ENCODE measurements around the gene GPR142.
A peak's percentile ranks its signal among the peaks of the same experiment; 100 is the strongest.

Gene GPR142

DNA sequence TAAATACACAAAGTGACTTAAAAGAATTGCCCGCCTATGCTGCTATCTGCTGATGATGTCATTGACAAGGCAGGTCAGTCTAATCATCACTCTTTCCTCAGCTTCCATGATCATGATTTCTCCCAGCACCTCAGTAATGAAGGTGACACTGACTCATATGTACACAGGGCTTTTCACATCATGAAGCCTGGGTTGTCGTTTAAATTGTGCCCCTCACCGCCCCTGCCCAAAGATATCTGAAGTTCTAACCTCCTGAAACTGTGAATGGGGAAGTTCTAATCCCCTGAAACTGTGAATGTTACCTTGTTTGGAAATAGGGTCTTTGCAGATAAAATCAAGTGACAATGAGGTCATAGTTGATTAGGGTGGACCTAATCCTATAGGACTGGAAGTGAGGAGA lies 47.2 kb downstream of the GPR142 start:
- 91% methylated on average over 3 of the region's 3 CpGs for WGBS
- no peak overlapping the region for H2BK5ac ChIP-seq (ENCODE audit: low read depth, low read length, poor library complexity, severe bottlenecking)
- H3K27me3 ChIP-seq (ENCODE audit: control insufficient read depth in 1 of 2, insufficient read depth in 1 of 2, low read length in 2 of 2): peaks cover 0 to 12% of the 10 kb centered on the region in 2 experiments
- H3K23ac ChIP-seq (ENCODE audit: low read length in 2 of 2): no peak overlapping the region
- H3K9me3 ChIP-seq (ENCODE audit: control insufficient read depth, low read length): peaks cover 3% of the 10 kb centered on the region
- H2BK120ac ChIP-seq (ENCODE audit: low read depth, low read length): no peak overlapping the region
- H3K4me1 ChIP-seq (ENCODE audit: control insufficient read depth, insufficient read depth, low read depth, low read length): peaks cover 21% of the 10 kb centered on the region
- no peak overlapping the region for H3K4ac ChIP-seq (ENCODE audit: low read depth in 1 of 2, low read length in 2 of 2)
- no peak overlapping the region for H2BK15ac ChIP-seq (ENCODE audit: low read depth, poor library complexity, severe bottlenecking)
- no peak overlapping the region for H3K14ac ChIP-seq (ENCODE audit: low read length in 2 of 2)
- H2BK12ac ChIP-seq (ENCODE audit: low read length in 2 of 2): no peak overlapping the region
- H3K4me3 ChIP-seq (ENCODE audit: insufficient read depth in 1 of 2, low read depth in 1 of 2, low read length in 2 of 2): no peak overlapping the region
- H2AFZ ChIP-seq (ENCODE audit: low read depth, low read length): no peak overlapping the region
- no peak overlapping the region for H2AK5ac ChIP-seq (ENCODE audit: low read length, severe bottlenecking)
- no peak overlapping the region for H3K18ac ChIP-seq (ENCODE audit: low read depth in 1 of 2, low read length in 2 of 2)
- no peaks in the 10 kb centered on the region for H3K79me1 ChIP-seq (replicated peaks; ENCODE audit: low read length, poor library complexity, severe bottlenecking)
- H4K91ac ChIP-seq (ENCODE audit: low read length): no peak overlapping the region
- no peak overlapping the region for H3K9ac ChIP-seq (ENCODE audit: low read length)
- H3K27ac ChIP-seq (ENCODE audit: low read length, poor library complexity, severe bottlenecking): no peak overlapping the region
- no peak for DNase-seq
- no peak overlapping the region for H4K8ac ChIP-seq (ENCODE audit: low read length)
- no peaks in the 10 kb centered on the region for H3K36me3 ChIP-seq (ENCODE audit: control insufficient read depth in 1 of 2, insufficient read depth in 2 of 2, low read depth in 1 of 2, low read length in 2 of 2)
- no peak overlapping the region for H3K4me2 ChIP-seq (ENCODE audit: low read length, poor library complexity, severe bottlenecking)

DNA sequence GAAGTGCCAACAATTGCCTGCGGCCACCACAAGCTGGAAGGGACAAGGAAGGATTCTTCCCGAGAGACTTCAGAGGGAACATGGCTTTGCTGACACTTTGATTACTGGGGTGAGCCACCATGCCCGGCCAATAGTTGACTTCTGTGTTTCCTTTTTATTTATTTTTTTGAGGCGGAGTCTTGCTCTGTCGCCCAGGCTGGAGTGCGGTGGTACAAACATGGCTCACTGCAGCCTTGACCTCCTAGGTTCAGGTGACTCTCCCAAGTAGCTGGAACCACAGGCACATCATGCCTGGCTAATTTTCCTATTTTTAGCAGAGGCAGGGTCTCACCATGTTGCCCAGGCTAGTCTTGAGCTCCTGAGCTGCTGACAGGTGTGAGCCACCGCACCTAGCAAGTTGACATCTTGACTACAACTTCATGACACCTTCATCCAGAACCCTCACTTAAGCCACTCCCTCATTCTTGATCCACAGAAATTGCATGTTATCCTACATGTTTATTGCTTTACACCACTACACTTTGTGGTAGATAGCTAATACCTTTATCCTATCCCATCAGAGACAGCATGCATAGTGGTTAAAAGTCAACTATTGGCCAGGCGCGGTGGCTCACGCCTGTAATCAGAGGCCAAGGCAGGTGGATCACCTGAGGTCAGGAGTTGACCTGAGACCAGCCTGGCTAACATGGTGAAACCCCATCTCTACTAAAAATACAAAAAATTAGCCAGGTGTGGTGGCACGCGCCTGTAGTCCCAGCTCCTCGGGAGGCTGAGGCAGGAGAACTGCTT lies 48.5 kb downstream of the GPR142 start:
- Histone ChIP-seq H3K18ac (ENCODE audit: low read depth in 1 of 2, low read length in 2 of 2) (no peak overlapping the region), H2BK5ac (ENCODE audit: low read depth, low read length, poor library complexity, severe bottlenecking) (no peak overlapping the region), H4K8ac (ENCODE audit: low read length) (no peak overlapping the region), H3K9ac (ENCODE audit: low read length) (no peak overlapping the region), H3K79me1 (replicated peaks; ENCODE audit: low read length, poor library complexity, severe bottlenecking) (no peaks in the 10 kb centered on the region), H4K91ac (ENCODE audit: low read length) (no peak overlapping the region), H2AK5ac (ENCODE audit: low read length, severe bottlenecking) (no peak overlapping the region), H3K27me3 (ENCODE audit: control insufficient read depth in 1 of 2, insufficient read depth in 1 of 2, low read length in 2 of 2) (peaks cover 0 to 8% of the 10 kb centered on the region in 2 experiments), H3K4me1 (ENCODE audit: control insufficient read depth, insufficient read depth, low read depth, low read length) (peaks cover 13% of the 10 kb centered on the region), H3K4ac (ENCODE audit: low read depth in 1 of 2, low read length in 2 of 2) (no peak overlapping the region), H3K9me3 (ENCODE audit: control insufficient read depth, low read length) (peaks cover 2% of the 10 kb centered on the region), H3K27ac (ENCODE audit: low read length, poor library complexity, severe bottlenecking) (no peak overlapping the region), H2AFZ (ENCODE audit: low read depth, low read length) (no peak overlapping the region), H2BK15ac (ENCODE audit: low read depth, poor library complexity, severe bottlenecking) (no peak overlapping the region), H3K23ac (ENCODE audit: low read length in 2 of 2) (no peak overlapping the region), H2BK12ac (ENCODE audit: low read length in 2 of 2) (no peak overlapping the region), H3K4me2 (ENCODE audit: low read length, poor library complexity, severe bottlenecking) (no peak overlapping the region), H3K4me3 (ENCODE audit: insufficient read depth in 1 of 2, low read depth in 1 of 2, low read length in 2 of 2) (no peak overlapping the region), H3K36me3 (ENCODE audit: control insufficient read depth in 1 of 2, insufficient read depth in 2 of 2, low read depth in 1 of 2, low read length in 2 of 2) (no peaks in the 10 kb centered on the region), H3K14ac (ENCODE audit: low read length in 2 of 2) (no peak overlapping the region), H2BK120ac (ENCODE audit: low read depth, low read length) (no peak overlapping the region)
- WGBS: 94% methylated on average over 13 of the region's 13 CpGs
- DNase-seq: no peak

DNA sequence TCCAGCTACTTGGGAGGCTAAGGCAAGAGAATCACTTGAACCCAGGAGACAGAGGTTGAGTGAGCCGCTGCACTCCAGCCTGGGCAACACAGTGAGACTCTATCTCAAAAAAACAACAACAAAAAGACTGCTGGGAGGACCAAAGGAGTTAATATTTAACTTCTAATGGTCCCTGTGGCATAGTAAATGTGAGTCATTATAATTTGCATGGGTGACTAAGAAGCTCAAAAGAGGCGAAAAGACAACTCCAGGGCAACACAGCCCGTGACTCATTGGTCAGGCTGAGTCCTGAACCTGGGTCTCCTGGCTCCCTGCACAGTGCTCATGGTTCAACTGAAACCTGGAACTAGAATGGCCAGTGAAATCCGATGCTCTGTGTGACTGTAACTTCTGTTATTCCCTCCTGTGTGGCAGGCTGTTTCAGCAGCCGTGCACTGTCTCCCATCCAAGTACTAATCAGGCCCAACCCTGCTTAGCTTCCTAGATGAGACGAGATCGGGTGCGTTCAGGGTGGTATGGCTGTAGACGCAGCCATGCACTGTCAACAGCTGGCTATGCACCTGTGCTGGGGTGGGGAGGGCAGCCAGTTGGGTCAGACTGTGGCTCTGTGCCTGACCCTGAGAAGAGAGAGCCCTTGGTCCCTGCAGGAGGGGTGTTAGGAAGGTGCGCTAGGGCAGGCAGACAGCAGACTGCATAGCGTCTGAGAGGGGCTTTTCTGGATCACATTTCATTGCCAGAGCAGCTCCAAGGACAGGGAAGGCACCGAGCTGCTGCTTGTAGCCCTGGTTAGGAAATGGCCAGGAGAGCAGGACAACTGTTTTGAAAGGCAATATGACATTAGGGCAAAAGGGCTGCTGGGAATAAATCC lies 50.1 kb downstream of the GPR142 start:
- Histone ChIP-seq H2BK5ac (ENCODE audit: low read depth, low read length, poor library complexity, severe bottlenecking) (no peak overlapping the region), H3K36me3 (ENCODE audit: control insufficient read depth in 1 of 2, insufficient read depth in 2 of 2, low read depth in 1 of 2, low read length in 2 of 2) (no peaks in the 10 kb centered on the region), H3K4ac (ENCODE audit: low read depth in 1 of 2, low read length in 2 of 2) (peak overlapping the region in 1 of 2 experiments; percentile 13), H2BK15ac (ENCODE audit: low read depth, poor library complexity, severe bottlenecking) (no peak overlapping the region), H3K18ac (ENCODE audit: low read depth in 1 of 2, low read length in 2 of 2) (no peak overlapping the region), H3K9ac (ENCODE audit: low read length) (peak overlapping the region; percentile 49), H3K4me2 (ENCODE audit: low read length, poor library complexity, severe bottlenecking) (no peak overlapping the region), H4K8ac (ENCODE audit: low read length) (no peak overlapping the region), H2BK12ac (ENCODE audit: low read length in 2 of 2) (no peak overlapping the region), H3K4me3 (ENCODE audit: insufficient read depth in 1 of 2, low read depth in 1 of 2, low read length in 2 of 2) (peak overlapping the region in 1 of 2 experiments; percentile 14), H2AFZ (ENCODE audit: low read depth, low read length) (no peak overlapping the region), H4K91ac (ENCODE audit: low read length) (no peak overlapping the region), H2AK5ac (ENCODE audit: low read length, severe bottlenecking) (peak overlapping the region; percentile 10), H3K27me3 (ENCODE audit: control insufficient read depth in 1 of 2, insufficient read depth in 1 of 2, low read length in 2 of 2) (peaks cover 0 to 3% of the 10 kb centered on the region in 2 experiments), H3K23ac (ENCODE audit: low read length in 2 of 2) (no peak overlapping the region), H3K14ac (ENCODE audit: low read length in 2 of 2) (no peak overlapping the region), H3K4me1 (ENCODE audit: control insufficient read depth, insufficient read depth, low read depth, low read length) (peaks cover 13% of the 10 kb centered on the region), H3K79me1 (replicated peaks; ENCODE audit: low read length, poor library complexity, severe bottlenecking) (no peaks in the 10 kb centered on the region), H3K27ac (ENCODE audit: low read length, poor library complexity, severe bottlenecking) (no peak overlapping the region), H3K9me3 (ENCODE audit: control insufficient read depth, low read length) (no peaks in the 10 kb centered on the region), H2BK120ac (ENCODE audit: low read depth, low read length) (no peak overlapping the region)
- 59% methylated on average over 11 of the region's 12 CpGs for WGBS
- DNase-seq: peak; percentile 51

DNA sequence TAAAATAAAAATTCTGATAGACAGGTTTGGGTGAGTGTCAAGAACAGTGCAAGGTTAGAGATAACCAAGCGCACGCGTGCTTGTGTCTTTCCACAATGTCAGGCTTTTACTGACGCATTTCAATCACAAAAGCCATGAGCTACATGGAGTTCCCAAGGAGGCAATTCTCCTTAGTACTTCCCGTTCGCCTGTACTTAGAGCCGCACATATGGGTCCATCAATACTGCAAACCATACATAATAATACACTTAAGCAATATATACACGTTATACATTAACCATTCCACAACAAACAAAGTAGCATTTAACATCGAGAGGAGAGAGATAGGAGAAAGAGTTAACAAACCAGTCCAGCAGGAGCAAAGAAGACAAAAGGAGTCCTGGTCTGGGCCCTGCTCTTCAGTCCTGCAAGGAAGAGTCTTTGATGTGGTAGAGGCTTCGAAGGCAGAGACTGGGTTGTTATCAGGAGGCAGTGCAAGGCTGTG lies 52.7 kb downstream of the GPR142 start:
- 82% methylated on average over 10 of the region's 10 CpGs for WGBS
- Histone ChIP-seq H3K27ac (ENCODE audit: low read length, poor library complexity, severe bottlenecking) (no peak overlapping the region), H3K4me2 (ENCODE audit: low read length, poor library complexity, severe bottlenecking) (no peak overlapping the region), H2BK12ac (ENCODE audit: low read length in 2 of 2) (no peak overlapping the region), H2BK15ac (ENCODE audit: low read depth, poor library complexity, severe bottlenecking) (no peak overlapping the region), H3K4ac (ENCODE audit: low read depth in 1 of 2, low read length in 2 of 2) (no peak overlapping the region), H2AK5ac (ENCODE audit: low read length, severe bottlenecking) (no peak overlapping the region), H3K9ac (ENCODE audit: low read length) (no peak overlapping the region), H4K8ac (ENCODE audit: low read length) (no peak overlapping the region), H2BK5ac (ENCODE audit: low read depth, low read length, poor library complexity, severe bottlenecking) (no peak overlapping the region), H3K18ac (ENCODE audit: low read depth in 1 of 2, low read length in 2 of 2) (no peak overlapping the region), H3K9me3 (ENCODE audit: control insufficient read depth, low read length) (no peaks in the 10 kb centered on the region), H3K27me3 (ENCODE audit: control insufficient read depth in 1 of 2, insufficient read depth in 1 of 2, low read length in 2 of 2) (peaks cover 0 to 13% of the 10 kb centered on the region in 2 experiments), H2AFZ (ENCODE audit: low read depth, low read length) (no peak overlapping the region), H3K4me1 (ENCODE audit: control insufficient read depth, insufficient read depth, low read depth, low read length) (peaks cover 11% of the 10 kb centered on the region), H3K79me1 (replicated peaks; ENCODE audit: low read length, poor library complexity, severe bottlenecking) (no peaks in the 10 kb centered on the region), H3K36me3 (ENCODE audit: control insufficient read depth in 1 of 2, insufficient read depth in 2 of 2, low read depth in 1 of 2, low read length in 2 of 2) (no peaks in the 10 kb centered on the region), H2BK120ac (ENCODE audit: low read depth, low read length) (no peak overlapping the region), H3K23ac (ENCODE audit: low read length in 2 of 2) (no peak overlapping the region), H3K14ac (ENCODE audit: low read length in 2 of 2) (no peak overlapping the region), H4K91ac (ENCODE audit: low read length) (no peak overlapping the region), H3K4me3 (ENCODE audit: insufficient read depth in 1 of 2, low read depth in 1 of 2, low read length in 2 of 2) (no peak overlapping the region)
- DNase-seq: no peak

Measured in mesenchymal stem cell (in vitro differentiated cells and primary cell).